GM19438 (cell line): ENCODE measurements around the gene KIAA0753.

Experiments
- ATAC-seq: cut with Tn5 transposase; IDR thresholded peaks from one replicate; pipeline ENCODE4 v1.9.1; 2021; ENCODE audit warnings: low read depth; ENCODE audit not compliant: unreplicated experiment

The KIAA0753 gene

DNA sequence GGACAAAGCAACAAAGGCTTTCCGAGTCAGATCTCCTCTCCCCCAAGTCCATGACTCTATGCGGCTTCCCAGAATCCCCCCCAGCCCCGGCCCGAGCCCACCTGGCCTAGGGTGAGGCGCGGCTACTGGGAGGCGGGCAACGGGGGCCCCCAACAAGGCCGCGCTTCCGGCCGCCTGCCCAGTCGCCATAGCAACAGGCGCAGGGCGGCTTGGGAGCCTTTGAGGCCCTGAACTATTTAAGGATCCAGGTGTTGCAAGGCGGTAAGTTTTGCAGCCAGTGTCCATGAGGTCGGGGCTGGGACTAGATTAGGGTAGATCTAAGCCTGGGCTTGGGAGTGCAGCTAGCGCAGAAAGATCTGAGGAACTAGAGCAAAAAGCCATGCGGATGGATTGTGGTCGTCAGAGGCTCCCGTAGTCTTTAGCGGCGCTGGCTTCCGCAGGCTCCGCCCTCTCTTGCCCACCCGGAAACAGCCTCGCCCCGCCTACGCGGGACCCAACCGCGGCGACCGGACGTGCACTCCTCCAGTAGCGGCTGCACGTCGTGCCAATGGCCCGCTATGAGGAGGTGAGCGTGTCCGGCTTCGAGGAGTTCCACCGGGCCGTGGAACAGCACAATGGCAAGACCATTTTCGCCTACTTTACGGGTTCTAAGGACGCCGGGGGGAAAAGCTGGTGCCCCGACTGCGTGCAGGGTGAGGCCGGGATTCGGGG lies at the start of gene KIAA0753, which contains the start of gene TXNDC17:
Gene KIAA0753 (minus strand): TSS at position 176 of the 711 bp plus-strand sequence. CDS start 5,608 bp downstream, outside the sequence.
Gene TXNDC17 (plus strand): TSS at position 525 of the 711 bp plus-strand sequence. CDS start 23 bp downstream, at position 548.
- ATAC-seq: peak; percentile 83

DNA sequence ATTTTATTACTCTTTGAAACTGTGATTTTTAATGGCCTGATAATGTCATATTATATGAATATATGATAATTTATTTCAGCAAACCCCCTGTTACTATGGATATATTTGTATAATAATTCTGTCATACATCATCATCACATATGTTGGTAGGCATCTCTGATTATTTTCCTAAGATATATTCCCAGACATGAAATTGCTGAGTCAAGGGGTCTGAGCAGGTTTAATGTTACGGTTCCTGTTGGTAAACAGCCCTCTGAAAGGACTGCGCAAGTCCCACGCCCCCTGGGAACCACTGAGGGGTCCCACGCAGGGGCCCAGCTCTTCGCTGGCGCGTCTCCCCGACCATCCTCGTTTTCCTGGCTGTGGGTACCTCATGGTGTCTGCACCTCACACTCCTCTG lies 48.4 kb upstream of the KIAA0753 start:
- ATAC-seq: no peak

DNA sequence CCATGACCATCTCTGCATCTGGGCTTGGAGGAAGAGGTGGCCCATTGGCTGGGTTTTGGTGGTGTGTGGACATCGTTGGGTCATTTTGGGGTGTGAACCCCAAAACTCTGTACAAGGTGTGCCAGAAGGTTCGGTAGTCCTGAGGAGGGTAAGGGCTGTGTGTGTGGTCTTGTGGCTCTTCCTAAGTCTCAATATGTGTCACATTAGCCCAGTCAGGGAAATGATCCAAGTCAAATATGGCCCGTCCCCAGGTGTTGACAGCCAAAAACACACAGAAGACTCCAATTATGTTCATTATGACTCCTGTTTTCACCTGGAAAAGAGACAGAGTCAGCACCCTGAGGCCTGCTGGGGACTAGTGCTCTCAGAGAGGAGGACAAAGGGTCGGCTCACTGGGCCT lies 45.5 kb upstream of the KIAA0753 start:
- ATAC-seq: no peak

DNA sequence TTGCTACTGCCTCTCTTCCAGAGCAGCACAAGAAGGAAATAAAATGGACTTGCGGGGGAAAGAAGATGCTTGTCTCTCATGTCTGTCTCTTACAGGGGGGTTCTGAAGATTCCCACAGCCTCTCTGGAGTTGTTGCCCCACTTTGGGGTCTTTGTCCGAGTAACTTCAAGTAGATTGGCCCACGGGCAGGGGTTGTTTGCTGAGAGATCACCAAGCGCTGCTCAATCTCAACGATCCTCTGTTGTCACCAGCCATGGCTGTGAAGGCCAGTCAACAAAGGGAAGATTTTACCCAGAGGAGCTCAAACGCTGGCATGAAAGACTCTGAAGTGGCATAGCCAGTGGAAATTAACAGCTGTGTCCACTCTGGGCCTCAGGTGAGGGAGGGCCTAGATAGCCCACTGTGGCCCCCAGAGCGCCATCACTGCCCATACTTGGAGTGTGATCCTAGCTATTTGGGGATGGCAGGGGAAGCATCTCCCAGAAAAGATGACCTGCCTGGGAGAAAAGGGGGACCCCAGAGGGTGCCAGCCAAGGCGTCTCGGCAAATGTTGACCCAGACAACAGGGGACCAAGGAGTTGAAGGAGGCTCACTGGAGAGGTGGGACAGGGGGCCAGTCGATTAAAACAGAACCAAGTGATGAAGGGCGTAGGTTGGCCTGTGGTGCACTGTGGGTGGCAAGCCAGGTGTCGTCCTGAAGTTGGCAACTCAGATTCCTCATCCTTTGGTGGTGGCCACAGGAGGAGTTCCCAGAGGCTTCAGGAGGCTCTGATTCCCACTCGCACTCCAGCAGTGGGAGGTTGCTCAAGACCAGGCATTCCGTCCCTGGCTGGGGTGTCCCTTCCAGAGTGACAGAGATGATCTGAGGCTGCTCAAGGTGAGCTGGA lies 44.6 kb upstream of the KIAA0753 start:
- ATAC-seq: no peak

DNA sequence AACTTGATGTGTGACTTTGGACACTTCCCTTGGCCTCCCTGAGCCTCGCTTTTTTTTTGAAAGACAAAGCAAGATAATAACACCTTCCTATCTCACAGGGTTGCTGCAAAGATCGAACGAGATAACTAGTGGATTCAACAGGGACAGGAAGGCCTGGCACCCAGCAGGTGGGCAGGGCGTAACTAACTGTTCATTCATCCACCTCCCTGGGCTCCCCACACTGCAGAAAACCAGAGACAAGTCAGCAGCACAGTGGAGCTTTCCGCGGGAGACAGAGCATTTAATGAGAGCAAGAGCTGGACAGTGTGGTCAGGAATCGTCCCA lies 43.9 kb upstream of the KIAA0753 start:
- ATAC-seq: no peak

DNA sequence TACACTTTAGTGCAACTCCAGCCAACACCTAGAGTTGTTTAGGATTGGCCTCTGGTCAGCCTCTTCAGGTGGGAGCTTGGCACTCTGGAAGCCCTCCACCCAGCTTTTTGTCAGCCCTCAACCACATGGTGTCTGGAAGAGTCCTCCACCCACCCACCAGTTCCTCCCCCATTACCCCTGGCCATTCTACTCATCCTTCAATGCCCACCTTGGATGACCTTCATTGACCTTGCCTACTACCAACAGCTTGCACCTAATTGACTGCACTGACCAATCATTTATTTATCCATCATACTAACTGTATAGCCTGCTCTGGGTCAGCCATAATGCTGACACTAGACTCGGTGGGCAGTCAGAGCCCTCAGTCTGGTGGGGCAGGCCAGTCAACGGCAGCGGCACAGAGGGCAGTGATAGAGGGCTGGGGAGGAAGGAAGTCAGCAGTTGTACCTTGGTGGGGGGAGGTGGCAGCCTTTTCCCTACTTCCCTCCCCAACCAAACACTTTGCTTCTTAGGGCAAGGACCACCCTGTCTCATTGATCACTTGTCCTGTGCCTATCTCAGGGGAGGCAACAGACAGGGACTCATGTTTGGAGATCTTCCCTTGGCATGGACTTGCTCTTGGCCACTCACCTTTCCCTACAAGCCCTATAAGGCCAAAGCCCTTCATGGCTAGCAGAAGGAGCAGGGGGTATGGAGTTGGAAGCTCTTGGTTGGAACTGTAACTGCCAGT lies 43.4 kb upstream of the KIAA0753 start:
- ATAC-seq: no peak

DNA sequence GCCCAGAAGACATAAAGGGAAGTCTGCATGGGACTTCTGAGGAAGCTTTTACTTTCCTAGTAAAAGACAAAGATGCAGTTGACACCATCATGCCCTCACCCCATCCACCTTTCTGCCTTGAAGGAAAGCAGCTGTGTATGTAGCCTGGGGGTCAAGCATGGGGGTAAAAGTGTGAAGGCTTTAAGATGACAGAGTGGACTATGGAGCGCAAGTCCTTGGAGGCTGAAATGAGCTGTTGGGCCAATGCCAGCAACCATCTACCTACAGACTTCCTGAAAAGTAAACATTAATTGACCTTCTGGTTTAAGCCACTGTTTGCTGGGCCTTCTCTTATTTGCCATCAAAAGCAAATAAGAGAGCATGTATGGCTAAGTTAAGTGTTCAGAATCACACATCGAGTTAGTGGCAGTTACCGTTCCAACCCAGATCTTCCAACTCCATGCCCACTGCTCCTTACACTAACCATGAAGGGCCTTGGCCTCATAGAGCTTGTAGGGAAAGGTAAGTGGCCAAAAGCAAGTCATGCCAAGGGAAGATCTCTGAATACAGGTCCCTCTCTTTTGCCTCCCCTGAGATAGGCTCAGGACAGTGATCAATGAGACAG lies 42.7 kb upstream of the KIAA0753 start:
- no peak for ATAC-seq

DNA sequence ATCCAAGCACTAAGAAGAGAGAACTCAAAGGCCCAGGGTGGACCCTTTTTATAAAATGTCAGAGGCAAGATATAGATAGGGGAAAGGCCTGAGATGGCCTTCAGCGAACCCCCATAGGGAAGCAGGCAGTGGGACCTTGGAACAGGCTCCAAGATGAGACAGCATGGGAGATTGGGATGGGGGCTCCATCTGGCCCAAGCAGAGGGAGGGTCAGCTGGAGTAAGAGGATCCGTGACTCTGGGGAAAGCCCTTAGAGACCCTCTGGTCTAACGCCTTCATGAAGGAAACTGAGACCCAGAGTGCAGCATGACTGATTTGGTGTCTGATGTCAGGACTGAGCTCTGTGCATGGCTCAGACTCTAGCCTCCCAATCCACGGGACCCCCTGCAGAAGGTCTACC lies 41.8 kb upstream of the KIAA0753 start:
- no peak for ATAC-seq

DNA sequence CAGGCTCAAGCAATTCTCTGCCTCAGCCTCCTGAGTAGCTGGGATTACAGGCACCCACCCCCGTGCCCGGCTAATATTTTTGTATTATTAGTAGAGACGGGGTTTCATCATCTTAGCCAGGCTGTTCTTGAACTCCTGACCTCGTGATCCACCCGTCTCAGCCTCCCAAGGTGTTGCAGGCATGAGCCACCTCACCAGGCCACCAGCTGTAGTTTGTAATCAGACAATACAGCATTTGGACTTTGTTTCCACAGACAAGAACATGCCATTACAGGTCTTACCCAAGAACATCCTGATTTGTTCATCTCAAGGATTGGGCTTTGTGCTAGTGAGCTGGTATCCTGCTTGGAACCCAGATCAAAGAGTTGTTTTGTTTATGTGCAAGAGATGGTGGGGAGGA lies 41.2 kb upstream of the KIAA0753 start:
- ATAC-seq: no peak

DNA sequence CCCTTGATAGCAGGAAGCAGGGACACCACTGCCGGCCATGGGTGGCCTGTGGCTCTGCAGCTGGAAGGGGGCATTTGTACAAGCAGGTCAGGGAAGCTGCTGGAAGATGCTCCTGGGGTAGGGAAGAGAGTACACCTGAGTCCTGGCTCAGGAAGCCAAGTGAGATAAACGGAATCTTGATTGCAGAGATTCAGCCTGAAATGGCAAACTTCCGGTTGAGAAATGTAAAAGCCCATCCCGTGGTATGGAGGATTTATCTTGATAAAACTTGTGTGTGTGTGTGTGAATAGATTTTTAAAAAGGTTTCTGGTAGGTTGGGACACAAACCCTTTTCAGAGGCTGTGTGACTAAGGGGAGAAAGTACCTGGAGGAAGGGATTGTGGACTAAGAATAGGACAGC lies 40.7 kb upstream of the KIAA0753 start:
- ATAC-seq: no peak

DNA sequence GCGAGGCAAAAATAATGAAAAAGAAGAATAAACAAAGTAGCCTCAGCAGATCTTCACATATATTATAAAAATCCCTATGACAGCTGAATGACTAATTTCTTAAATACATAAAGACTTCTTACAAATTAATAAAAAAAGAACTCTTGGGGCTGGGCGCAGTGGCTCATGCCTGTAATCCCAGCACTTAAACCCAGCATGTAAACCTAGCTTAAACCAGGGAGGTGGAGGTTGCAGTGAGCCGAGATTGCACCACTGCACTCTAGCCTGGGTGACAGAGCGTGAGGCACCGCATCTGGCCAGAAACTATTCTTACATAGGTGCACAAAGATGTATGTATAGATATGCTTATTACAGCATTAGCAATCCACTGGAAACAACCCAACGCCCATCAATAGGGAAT lies 38.7 kb upstream of the KIAA0753 start:
- no peak for ATAC-seq

DNA sequence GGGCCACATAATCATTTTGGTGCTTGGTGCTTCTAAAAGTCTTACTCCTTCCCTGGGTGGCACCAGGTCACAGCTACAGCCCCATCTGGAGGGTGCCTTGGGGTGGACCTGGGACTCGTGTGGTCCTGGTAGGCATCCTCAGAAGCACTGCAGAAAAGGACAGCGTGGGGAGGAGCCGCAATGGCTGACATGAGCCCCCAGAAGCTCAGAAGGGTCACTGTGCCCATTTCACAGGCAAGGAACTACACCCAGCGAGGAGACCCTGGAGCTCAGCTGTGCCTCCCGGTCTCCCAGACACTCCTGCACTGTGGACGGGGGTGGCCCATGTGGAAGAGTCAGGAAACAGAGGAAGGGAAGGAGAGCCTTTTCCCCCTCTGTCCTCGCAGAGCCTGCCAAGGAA lies 37.4 kb upstream of the KIAA0753 start:
- no peak for ATAC-seq

DNA sequence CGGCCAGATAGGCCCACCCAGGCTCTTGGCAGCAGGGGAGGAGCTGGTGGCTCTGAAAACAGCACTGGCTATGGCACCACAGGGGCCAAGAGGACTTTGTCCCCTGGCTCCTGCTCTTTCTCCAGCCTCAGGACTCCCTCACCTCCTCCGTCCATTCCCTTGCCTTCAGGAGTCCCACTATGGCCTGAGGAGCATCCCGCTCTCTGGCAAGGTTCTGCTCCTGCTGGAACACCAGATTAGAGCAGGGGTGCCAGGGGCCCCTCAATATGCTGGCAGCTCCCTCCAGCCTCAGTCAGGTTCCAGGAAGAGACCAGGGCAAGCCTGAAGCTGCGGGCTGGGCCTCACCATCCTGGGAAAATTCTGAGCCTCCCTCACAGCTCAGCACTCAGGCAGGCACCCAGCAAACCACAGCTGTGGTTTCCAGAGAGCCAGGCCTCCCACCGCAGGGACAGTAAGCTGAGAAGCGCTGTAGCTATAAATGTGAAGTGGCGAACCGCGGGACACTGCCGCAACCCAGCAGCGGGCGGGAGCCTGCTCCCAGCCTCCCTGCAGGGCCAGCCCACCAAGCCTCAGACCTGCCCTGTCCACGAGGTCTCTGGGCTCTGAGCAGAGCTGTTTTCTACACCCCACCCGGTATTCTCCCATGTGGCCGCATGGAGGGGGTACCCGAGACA lies 36.8 kb upstream of the KIAA0753 start:
- no peak for ATAC-seq

DNA sequence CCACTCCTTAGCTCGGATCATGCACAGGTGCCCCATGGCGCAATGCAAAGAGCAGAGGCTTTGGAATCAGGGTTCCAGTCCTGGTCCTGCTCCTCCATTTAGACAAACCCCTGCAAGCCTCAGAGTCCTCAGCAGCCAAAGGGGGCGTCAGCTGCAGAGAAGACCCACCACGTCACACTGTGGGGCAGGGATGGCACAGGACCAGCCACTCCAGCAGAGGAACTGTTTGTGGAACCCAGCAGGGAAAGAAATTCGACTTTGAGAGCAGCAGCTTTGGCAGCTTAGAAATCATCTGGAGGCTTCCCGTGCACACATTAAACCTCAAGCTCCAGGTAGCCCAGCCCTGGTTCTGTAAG lies 36.3 kb upstream of the KIAA0753 start:
- ATAC-seq: no peak

DNA sequence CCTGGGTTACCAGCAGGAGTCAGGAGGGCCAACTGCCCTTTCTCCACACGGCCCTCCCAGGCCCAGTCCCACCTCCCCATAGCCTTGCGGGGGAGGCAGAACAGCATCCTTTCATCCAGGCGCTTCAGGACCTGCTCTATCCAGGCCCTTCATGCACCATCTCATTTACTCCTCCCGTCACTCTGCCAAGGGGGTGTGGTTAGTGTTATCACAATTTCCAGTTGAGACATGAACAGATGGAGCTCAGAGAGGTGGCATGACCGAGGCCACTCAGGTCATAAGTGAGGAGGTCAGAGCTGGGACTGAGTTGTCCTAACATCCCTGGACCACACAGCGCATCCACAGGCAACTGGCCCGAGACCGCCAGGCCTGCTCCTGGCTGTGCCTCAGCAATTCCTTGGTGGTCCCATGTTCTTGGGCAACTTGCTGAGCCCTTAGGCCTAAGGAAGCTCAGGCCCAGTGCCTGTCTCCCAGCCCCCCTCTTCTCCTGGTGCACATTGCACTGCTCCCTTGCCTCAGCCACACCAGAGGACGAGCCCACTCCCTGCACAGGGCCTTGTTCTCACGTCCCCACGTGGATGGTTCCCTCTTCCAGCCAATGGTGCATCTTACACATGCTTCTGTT lies 34.8 kb upstream of the KIAA0753 start:
- no peak for ATAC-seq

DNA sequence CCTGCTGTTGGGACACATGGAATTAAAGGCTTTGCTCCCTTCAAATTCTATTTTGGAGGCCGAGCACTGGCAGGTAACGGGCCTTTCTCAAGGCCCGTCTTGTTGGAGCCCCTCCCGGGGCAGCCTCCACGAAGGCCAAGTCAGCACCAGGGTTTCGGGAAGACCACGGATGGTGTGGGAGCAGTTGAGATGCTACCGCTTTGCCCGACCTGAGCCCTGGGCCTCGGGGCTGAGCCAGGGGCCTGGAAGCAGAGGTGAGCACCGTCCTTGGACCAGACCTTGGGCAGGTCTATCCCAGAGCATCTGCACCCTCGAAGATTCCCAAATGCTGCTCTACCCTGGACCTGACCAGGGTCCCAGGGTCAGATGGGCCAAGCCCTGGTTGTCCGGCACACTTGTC lies 34.1 kb upstream of the KIAA0753 start:
- no peak for ATAC-seq

DNA sequence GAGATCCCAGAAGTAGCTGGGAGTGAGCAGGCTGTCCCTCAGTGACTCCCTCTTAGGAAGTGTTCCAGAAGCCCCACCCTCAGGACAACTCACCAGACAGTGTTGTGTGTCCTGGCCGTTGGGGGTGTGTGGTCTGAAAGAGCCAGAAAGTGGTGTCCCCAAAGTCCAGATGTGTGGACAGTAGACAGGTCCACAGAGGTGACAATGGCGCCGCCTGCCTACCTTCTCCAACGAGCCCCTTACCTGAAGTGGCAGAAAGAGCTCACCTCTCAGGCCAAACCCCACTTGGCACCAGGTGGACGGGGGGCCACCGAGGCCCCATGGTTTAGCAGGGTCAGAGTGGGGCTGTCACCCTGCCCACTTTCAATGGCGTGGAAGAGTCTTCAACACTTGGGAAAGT lies 30.9 kb upstream of the KIAA0753 start:
- ATAC-seq: no peak

DNA sequence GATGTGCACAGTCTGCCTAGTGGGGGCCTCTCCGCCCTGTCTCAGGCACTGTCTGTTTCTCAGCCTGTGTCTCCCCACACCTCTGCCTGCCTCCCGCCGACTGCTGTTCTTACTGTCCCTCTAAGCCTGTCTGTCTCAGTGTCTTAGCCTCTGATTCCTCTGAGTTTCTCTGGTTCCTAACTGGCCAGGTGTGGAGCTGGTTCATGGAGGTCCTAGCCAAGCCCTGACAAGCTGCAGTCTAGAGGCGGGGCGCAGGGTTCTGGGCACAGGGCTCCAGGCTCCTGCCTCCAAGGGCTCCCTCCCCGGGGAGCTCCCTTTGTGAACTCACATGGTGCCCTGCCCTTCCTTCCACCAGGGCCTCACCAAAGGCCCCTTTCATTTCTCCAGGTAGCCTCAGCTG lies 30.5 kb upstream of the KIAA0753 start:
- ATAC-seq: no peak

DNA sequence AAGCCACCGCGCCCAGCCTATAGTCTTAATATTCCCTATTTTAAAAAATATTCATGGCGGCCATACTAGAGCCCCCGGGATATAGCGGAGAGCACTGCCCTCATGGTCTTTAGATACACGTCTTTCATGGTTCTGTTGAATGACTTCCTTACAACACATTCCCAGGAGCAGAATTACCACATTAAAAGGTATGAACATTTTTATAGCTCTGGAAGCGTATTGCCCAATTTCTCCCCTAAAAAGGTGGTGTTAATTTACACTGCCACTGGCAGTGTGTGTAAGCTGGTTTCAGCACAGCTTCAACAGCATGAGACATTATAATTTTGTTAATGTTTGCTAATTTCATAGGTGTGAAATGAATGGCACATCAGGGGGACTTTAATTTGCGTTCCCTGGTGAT lies 30.1 kb upstream of the KIAA0753 start:
- ATAC-seq: no peak
